Type B pancreatic cell (in vitro differentiated cells): ENCODE measurements around the gene CNTNAP2. TPM values are rescaled to one million over a fixed set of nuclear protein-coding genes. Genes with fewer than 3 reads are reported as not detected.

Experiments used
- DNase-seq: peaks from one replicate; pipeline ENCODE4 v3.0.0; 2021; ENCODE audit warnings: mixed read lengths; ENCODE audit not compliant: unreplicated experiment; ENCODE audit errors: extremely low spot score
- H3K27ac Mint-ChIP-seq: 2 replicates; pipeline ENCODE4 v1.8.0; 2021; ENCODE audit warnings: mild to moderate bottlenecking, mixed read lengths
- H3K27me3 Mint-ChIP-seq: 2 replicates; pipeline ENCODE4 v1.8.0; 2021; ENCODE audit warnings: mixed read lengths
- H3K36me3 Mint-ChIP-seq: 2 replicates; pipeline ENCODE4 v1.8.0; 2021; ENCODE audit warnings: mixed read lengths
- H3K4me1 Mint-ChIP-seq: one replicate; pipeline ENCODE4 v1.8.0; 2021; ENCODE audit warnings: mixed read lengths; ENCODE audit not compliant: unreplicated experiment
- H3K4me3 Mint-ChIP-seq: 2 replicates; pipeline ENCODE4 v1.8.0; 2021; ENCODE audit warnings: mild to moderate bottlenecking, mixed read lengths
- H3K9me3 Mint-ChIP-seq: 2 replicates; pipeline ENCODE4 v1.8.0; 2021; ENCODE audit warnings: mixed read lengths
- total RNA-seq: library from RNA; stranded (reverse); gene quantifications from 2 replicates; pipeline ENCODE4 v1.2.1, GENCODE V29; 2021; ENCODE audit warnings: low replicate concordance
- TF ChIP-seq, protein P1 (sequence below): fragments of 200-600 bp; sonication (generic); conservative IDR thresholded peaks from 2 replicates; pipeline ENCODE4 v1.5.0; 2021; ENCODE audit warnings: antibody characterized with exemption, mild to moderate bottlenecking

Gene CNTNAP2
- total RNA-seq, 1 donor from 2014 or later = 26.8 TPM

DNA sequence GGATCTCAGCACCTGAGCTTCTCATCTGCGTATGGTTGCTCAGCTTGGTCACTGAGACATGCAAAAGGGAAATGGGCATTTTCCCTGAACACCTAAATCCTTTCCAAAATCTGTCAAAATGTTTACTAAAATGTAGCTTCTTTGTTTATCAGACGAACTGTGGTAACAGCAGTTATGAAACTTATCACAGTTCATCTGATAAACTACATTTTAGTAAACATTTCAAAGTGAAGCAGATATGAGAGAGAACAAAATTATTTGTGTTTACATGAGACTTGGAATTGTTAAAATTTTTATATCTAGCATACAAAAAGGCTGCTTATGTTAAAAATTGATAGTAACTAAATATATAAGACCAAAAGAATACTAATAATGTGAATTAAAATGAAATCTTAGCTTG lies 1900.5 kb downstream of the CNTNAP2 start:
- no peak overlapping the region for H3K4me3 Mint-ChIP-seq
- H3K36me3 Mint-ChIP-seq = no peaks in the 10 kb centered on the region
- H3K27me3 Mint-ChIP-seq = peaks cover 16% of the 10 kb centered on the region
- TF ChIP-seq, protein P1, sequence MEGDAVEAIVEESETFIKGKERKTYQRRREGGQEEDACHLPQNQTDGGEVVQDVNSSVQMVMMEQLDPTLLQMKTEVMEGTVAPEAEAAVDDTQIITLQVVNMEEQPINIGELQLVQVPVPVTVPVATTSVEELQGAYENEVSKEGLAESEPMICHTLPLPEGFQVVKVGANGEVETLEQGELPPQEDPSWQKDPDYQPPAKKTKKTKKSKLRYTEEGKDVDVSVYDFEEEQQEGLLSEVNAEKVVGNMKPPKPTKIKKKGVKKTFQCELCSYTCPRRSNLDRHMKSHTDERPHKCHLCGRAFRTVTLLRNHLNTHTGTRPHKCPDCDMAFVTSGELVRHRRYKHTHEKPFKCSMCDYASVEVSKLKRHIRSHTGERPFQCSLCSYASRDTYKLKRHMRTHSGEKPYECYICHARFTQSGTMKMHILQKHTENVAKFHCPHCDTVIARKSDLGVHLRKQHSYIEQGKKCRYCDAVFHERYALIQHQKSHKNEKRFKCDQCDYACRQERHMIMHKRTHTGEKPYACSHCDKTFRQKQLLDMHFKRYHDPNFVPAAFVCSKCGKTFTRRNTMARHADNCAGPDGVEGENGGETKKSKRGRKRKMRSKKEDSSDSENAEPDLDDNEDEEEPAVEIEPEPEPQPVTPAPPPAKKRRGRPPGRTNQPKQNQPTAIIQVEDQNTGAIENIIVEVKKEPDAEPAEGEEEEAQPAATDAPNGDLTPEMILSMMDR = no peak
- no peak overlapping the region for H3K27ac Mint-ChIP-seq
- H3K4me1 Mint-ChIP-seq = no peaks in the 10 kb centered on the region
- DNase-seq = no peak
- H3K9me3 Mint-ChIP-seq = peaks cover 2% of the 10 kb centered on the region

GRCh38 chr7:148020679-148021078 lies 1904.1 kb downstream of the CNTNAP2 start:
- TF ChIP-seq, protein P1 = no peak
- no peaks in the 10 kb centered on the region for H3K9me3 Mint-ChIP-seq
- peaks cover 16% of the 10 kb centered on the region for H3K27me3 Mint-ChIP-seq
- no peak overlapping the region for H3K4me3 Mint-ChIP-seq
- H3K4me1 Mint-ChIP-seq = no peaks in the 10 kb centered on the region
- H3K27ac Mint-ChIP-seq = no peak overlapping the region
- no peak for DNase-seq
- H3K36me3 Mint-ChIP-seq = no peaks in the 10 kb centered on the region

DNA sequence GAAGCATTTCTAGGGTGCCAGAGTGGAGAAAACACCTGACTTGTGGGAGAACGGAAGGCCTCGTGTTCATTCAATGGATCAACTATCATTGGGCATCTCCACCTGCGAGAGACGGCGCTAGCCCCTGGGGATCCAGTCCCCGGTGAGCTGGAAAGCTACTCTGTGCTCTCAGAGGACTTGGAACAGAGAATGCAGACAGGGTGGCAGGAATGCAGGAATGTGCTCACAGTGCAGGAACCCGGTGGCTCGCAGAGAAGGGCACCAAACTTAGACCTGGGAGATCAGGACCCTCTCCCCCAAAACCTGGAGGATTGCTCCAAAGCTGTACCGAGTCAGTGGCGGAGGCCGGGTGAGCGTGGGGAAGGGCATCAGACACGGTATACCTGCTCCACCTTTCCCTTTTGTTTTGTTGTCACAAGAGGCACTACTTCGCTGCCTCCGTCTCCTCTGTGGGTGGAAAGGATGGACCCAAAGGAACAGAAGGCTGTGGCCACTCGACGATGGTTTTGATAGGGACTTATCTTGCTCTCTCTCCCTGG lies 1905.0 kb downstream of the CNTNAP2 start:
- no peaks in the 10 kb centered on the region for H3K4me1 Mint-ChIP-seq
- no peaks in the 10 kb centered on the region for H3K9me3 Mint-ChIP-seq
- DNase-seq = no peak
- no peak overlapping the region for H3K27ac Mint-ChIP-seq
- no peaks in the 10 kb centered on the region for H3K36me3 Mint-ChIP-seq
- TF ChIP-seq, protein P1 = no peak
- H3K4me3 Mint-ChIP-seq = no peak overlapping the region
- H3K27me3 Mint-ChIP-seq = peaks cover 13% of the 10 kb centered on the region

DNA sequence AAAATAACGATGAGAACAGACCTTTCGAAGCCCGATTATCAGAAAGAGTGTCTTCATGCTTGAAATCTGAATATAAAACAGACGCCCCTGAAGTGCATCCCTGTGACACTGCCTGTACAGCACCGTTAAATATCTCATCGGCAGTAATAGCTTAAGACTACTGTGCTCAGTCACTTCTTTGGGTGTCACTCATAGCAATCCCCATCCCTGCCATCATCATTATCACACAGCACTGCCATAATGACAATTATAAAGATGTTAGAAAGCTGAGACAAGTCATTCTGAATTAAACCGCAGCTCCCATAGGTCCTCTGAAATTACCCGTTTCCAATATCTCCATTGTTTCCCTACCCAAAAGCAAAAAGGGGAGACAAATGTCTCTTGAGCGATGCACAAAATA lies 1906.2 kb downstream of the CNTNAP2 start:
- TF ChIP-seq, protein P1 = no peak
- H3K9me3 Mint-ChIP-seq = no peaks in the 10 kb centered on the region
- H3K4me3 Mint-ChIP-seq = no peak overlapping the region
- peaks cover 14% of the 10 kb centered on the region for H3K27me3 Mint-ChIP-seq
- peaks cover under 1% of the 10 kb centered on the region for H3K36me3 Mint-ChIP-seq
- no peak for DNase-seq
- no peaks in the 10 kb centered on the region for H3K4me1 Mint-ChIP-seq
- no peak overlapping the region for H3K27ac Mint-ChIP-seq

- H3K4me3 Mint-ChIP-seq = no peak overlapping the region
- H3K9me3 Mint-ChIP-seq = no peaks in the 10 kb centered on the region
- H3K4me1 Mint-ChIP-seq = peaks cover 6% of the 10 kb centered on the region
- peaks cover 3% of the 10 kb centered on the region for H3K27me3 Mint-ChIP-seq
- TF ChIP-seq, protein P1 = no peak
- peaks cover 3% of the 10 kb centered on the region for H3K36me3 Mint-ChIP-seq
- no peak for DNase-seq
- H3K27ac Mint-ChIP-seq = no peak overlapping the region
Observed at GRCh38 chr7:148026713-148027112, 1910.1 kb downstream of the CNTNAP2 start.

- no peak overlapping the region for H3K27ac Mint-ChIP-seq
- peaks cover 7% of the 10 kb centered on the region for H3K9me3 Mint-ChIP-seq
- H3K4me1 Mint-ChIP-seq = peaks cover 13% of the 10 kb centered on the region
- H3K27me3 Mint-ChIP-seq = peaks cover 9% of the 10 kb centered on the region
- H3K4me3 Mint-ChIP-seq = no peak overlapping the region
- TF ChIP-seq, protein P1 = no peak
- H3K36me3 Mint-ChIP-seq = peaks cover 6% of the 10 kb centered on the region
- DNase-seq = no peak
Observed at GRCh38 chr7:148028165-148028564, 1911.6 kb downstream of the CNTNAP2 start.
